PC-3 (cell line): Measurements from ENCODE around the gene HSPB6.

Experiments used
- CTCF ChIP-seq: fragments of 300-600 bp; sonication (generic); conservative IDR thresholded peaks from 2 replicates; pipeline ENCODE4 v1.5.1; 2017; ENCODE audit warnings: antibody characterized with exemption, low read depth, mild to moderate bottlenecking, low read length
- EZH2 ChIP-seq: fragments of 300-600 bp; sonication (generic); IDR thresholded peaks from one replicate; pipeline ENCODE4 v1.6.1; 2017; ENCODE audit warnings: antibody characterized with exemption, mild to moderate bottlenecking, low read length; ENCODE audit not compliant: unreplicated experiment
- EZH2phosphoT487 ChIP-seq: fragments of 300-600 bp; sonication (generic); IDR thresholded peaks from 2 replicates; pipeline ENCODE4 v1.6.1; 2018; ENCODE audit warnings: mild to moderate bottlenecking, antibody characterized with exemption, low read length, borderline replicate concordance

GRCh38 chr19:35708391-35708790, 48.4 kb downstream of the HSPB6 start:
- no peak for TF ChIP-seq CTCF
- no peak for TF ChIP-seq EZH2
- TF ChIP-seq EZH2phosphoT487 = no peak
